K562 (cell line): ENCODE results near the gene AMMECR1.

Experiments used
- CHCHD3 ChIP-seq: fragments of 250-450 bp; sonication (Bioruptor Pico); IDR thresholded peaks from 2 replicates; pipeline ENCODE4 v2.1.2; 2022; ENCODE audit warnings: mild to moderate bottlenecking
- EP300 ChIP-seq: IDR thresholded peaks from 2 replicates; pipeline ENCODE4 v1.6.1; 2012; ENCODE audit warnings: low read length, improper control_type of control experiment
- HNRNPUL1 ChIP-seq: fragments of 200-400 bp; formaldehyde crosslinking; IDR thresholded peaks from 2 replicates; pipeline ENCODE4 v1.6.1; 2017; ENCODE audit warnings: low read length
- KLF10 ChIP-seq: fragments of 250-450 bp; sonication (Bioruptor Pico); IDR thresholded peaks from 2 replicates; pipeline ENCODE4 v1.6.1; 2021; ENCODE audit warnings: matching md5 sums
- NFE2 ChIP-seq: IDR thresholded peaks from 2 replicates; pipeline ENCODE4 v1.6.1; 2014; ENCODE audit warnings: antibody characterized with exemption, low read depth
- RHOXF2B ChIP-seq: fragments of 250-450 bp; sonication (Bioruptor Pico); conservative IDR thresholded peaks from 2 replicates; pipeline ENCODE4 v1.5.1; 2021
- TAF9B ChIP-seq: fragments of 450-650 bp; IDR thresholded peaks from 2 replicates; pipeline ENCODE4 v1.6.1; 2018; ENCODE audit warnings: mild to moderate bottlenecking; ENCODE audit not compliant: partially characterized antibody
- YY1 ChIP-seq, 3 experiments: IDR thresholded peaks; 2 replicates each; pipeline ENCODE4 v1.6.1; 2011; ENCODE audit warnings: low read length in 2 of 3, mild to moderate bottlenecking in 2 of 3, moderate library complexity in 2 of 3, borderline replicate concordance in 1 of 3, control low read depth in 1 of 3, low read depth in 1 of 3; ENCODE audit not compliant: insufficient read depth in 3 of 3, insufficient replicate concordance in 2 of 3, control insufficient read depth in 1 of 3, insufficient read length in 1 of 3; ENCODE audit errors: extremely low read depth in 1 of 3
- ZNF263 ChIP-seq: sonication (generic); formaldehyde crosslinking; IDR thresholded peaks from 2 replicates; pipeline ENCODE4 v1.8.0; 2022; ENCODE audit warnings: mild to moderate bottlenecking, missing genetic modification reagents, borderline replicate concordance
- ZNF274 ChIP-seq: IDR thresholded peaks from 2 replicates; pipeline ENCODE4 v1.6.1; 2011; ENCODE audit warnings: low read depth, mild to moderate bottlenecking, low read length, moderate library complexity, borderline replicate concordance
- TF ChIP-seq, protein P1 (sequence below), 3 experiments: IDR thresholded peaks in 2 of 3; conservative IDR thresholded peaks in 1 of 3; 2 replicates each; pipeline ENCODE4 v1.5.1; 2011 to 2012; ENCODE audit warnings: low read length in 3 of 3, mild to moderate bottlenecking in 3 of 3, control low read depth in 2 of 3, improper control_type of control experiment in 1 of 3, inconsistent platforms in 1 of 3, low read depth in 1 of 3, mixed read lengths in 1 of 3, moderate library complexity in 1 of 3; ENCODE audit not compliant: insufficient read depth in 2 of 3
- TF ChIP-seq, protein P2 (sequence below): sonication (generic); formaldehyde crosslinking; IDR thresholded peaks from 2 replicates; pipeline ENCODE4 v1.9.0; 2022; ENCODE audit warnings: mild to moderate bottlenecking, missing genetic modification reagents
- TF ChIP-seq, protein P3 (sequence below): fragments of 450-650 bp; IDR thresholded peaks from one replicate; pipeline ENCODE4 v1.6.1; 2018; ENCODE audit warnings: mild to moderate bottlenecking, moderate library complexity; ENCODE audit not compliant: partially characterized antibody

DNA sequence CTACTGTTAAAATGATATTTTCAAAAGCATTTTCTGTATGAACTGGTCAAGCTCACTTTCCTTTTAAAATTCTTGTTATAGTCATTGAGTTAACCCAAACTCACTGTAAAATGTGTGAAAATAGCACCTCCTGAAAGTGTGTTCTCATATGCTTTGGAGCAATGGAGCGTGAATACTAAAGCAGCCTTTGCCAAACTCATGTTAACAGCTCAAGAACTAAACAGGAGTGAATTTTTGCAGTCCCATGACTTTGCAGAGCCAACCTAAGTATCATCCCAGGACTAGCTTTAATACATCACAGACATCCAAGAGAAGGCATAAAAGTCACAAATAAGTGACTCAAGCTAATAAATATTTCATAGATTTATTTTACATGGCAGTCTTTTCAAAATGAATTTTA lies 2.3 kb downstream of the AMMECR1 start:
- no peak for TF ChIP-seq HNRNPUL1
- no peak for TF ChIP-seq NFE2
- TF ChIP-seq, protein P1, sequence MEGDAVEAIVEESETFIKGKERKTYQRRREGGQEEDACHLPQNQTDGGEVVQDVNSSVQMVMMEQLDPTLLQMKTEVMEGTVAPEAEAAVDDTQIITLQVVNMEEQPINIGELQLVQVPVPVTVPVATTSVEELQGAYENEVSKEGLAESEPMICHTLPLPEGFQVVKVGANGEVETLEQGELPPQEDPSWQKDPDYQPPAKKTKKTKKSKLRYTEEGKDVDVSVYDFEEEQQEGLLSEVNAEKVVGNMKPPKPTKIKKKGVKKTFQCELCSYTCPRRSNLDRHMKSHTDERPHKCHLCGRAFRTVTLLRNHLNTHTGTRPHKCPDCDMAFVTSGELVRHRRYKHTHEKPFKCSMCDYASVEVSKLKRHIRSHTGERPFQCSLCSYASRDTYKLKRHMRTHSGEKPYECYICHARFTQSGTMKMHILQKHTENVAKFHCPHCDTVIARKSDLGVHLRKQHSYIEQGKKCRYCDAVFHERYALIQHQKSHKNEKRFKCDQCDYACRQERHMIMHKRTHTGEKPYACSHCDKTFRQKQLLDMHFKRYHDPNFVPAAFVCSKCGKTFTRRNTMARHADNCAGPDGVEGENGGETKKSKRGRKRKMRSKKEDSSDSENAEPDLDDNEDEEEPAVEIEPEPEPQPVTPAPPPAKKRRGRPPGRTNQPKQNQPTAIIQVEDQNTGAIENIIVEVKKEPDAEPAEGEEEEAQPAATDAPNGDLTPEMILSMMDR (IDR thresholded peaks at IDR 0.05 in 2 of 3, conservative IDR thresholded peaks at IDR 0.05 in 1 of 3; ENCODE audit: insufficient read depth in 2 of 3, low read depth in 1 of 3, low read length in 3 of 3) = no peak
- TF ChIP-seq ZNF274 = no peak
- TF ChIP-seq, protein P2, sequence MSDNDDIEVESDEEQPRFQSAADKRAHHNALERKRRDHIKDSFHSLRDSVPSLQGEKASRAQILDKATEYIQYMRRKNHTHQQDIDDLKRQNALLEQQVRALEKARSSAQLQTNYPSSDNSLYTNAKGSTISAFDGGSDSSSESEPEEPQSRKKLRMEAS (CRISPR knock-in tag) = no peak
- no peak for TF ChIP-seq RHOXF2B (CRISPR knock-in tag)
- TF ChIP-seq, protein P3, sequence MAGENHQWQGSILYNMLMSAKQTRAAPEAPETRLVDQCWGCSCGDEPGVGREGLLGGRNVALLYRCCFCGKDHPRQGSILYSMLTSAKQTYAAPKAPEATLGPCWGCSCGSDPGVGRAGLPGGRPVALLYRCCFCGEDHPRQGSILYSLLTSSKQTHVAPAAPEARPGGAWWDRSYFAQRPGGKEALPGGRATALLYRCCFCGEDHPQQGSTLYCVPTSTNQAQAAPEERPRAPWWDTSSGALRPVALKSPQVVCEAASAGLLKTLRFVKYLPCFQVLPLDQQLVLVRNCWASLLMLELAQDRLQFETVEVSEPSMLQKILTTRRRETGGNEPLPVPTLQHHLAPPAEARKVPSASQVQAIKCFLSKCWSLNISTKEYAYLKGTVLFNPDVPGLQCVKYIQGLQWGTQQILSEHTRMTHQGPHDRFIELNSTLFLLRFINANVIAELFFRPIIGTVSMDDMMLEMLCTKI = no peak
- TF ChIP-seq KLF10 (CRISPR knock-in tag) = no peak
- no peak for TF ChIP-seq CHCHD3 (CRISPR knock-in tag)
- no peak for TF ChIP-seq EP300
- TF ChIP-seq YY1 (IDR thresholded peaks at IDR 0.05; ENCODE audit: borderline replicate concordance in 1 of 3, control insufficient read depth in 1 of 3, extremely low read depth in 1 of 3, insufficient read depth in 3 of 3, insufficient read length in 1 of 3, insufficient replicate concordance in 2 of 3, low read depth in 1 of 3, low read length in 2 of 3) = no peak
- no peak for TF ChIP-seq ZNF263
- no peak for TF ChIP-seq TAF9B
